TTC549 (cell line): Measurements from ENCODE around the gene C6orf62.
"Not testable (repeated sequence)": the region's sequence is repeated elsewhere in the genome, so short reads cannot be mapped to it uniquely, and the experiment has no call there.

Experiments used
- FAIRE-seq: peaks from 2 replicates; lab custom pipeline; 2012; peaks lifted over from hg19 to GRCh38; lab: Jason Lieb, UNC

The C6orf62 gene

GRCh38 chr6:24666641-24667377 lies 52.1 kb downstream of the C6orf62 start, which contains the start of the genes ACOT13 and TDP2:
ACOT13 (plus strand) TSS chr6:24667077; CDS start chr6:24667264, 187 bp downstream.
TDP2 (minus strand) TSS chr6:24666899; CDS start chr6:24666862, 37 bp downstream.
- no peak for FAIRE-seq

GRCh38 chr6:24666097-24666640 lies 52.8 kb downstream of the C6orf62 start:
- FAIRE-seq, result no peak

GRCh38 chr6:24664046-24664987 lies 54.6 kb downstream of the C6orf62 start:
- FAIRE-seq, result no peak

- no peak for FAIRE-seq
These were observed 55.8 kb downstream of the C6orf62 start for GRCh38 chr6:24663189-24663588.

- no peak for FAIRE-seq
These were observed 56.7 kb downstream of the C6orf62 start for GRCh38 chr6:24662236-24662635.

- not testable (repeated sequence) for FAIRE-seq
These were observed 57.2 kb downstream of the C6orf62 start for GRCh38 chr6:24661759-24662158.

- no peak for FAIRE-seq
These were observed 58.8 kb downstream of the C6orf62 start for GRCh38 chr6:24660105-24660504.

GRCh38 chr6:24659561-24659960 lies 59.4 kb downstream of the C6orf62 start:
- FAIRE-seq, result no peak

- no peak for FAIRE-seq
These were observed 60.1 kb downstream of the C6orf62 start for GRCh38 chr6:24658573-24659560.

- no peak for FAIRE-seq
These were observed 63.7 kb downstream of the C6orf62 start for GRCh38 chr6:24655215-24655614.
